IPS-NIHi7 (cell line): ENCODE measurements around the gene GSE1.

ENCODE experiments used
- DNase-seq: peaks from one replicate; pipeline ENCODE4 v3.0.0; 2012; ENCODE audit warnings: mixed read lengths; ENCODE audit errors: extremely low spot score

Gene GSE1

DNA sequence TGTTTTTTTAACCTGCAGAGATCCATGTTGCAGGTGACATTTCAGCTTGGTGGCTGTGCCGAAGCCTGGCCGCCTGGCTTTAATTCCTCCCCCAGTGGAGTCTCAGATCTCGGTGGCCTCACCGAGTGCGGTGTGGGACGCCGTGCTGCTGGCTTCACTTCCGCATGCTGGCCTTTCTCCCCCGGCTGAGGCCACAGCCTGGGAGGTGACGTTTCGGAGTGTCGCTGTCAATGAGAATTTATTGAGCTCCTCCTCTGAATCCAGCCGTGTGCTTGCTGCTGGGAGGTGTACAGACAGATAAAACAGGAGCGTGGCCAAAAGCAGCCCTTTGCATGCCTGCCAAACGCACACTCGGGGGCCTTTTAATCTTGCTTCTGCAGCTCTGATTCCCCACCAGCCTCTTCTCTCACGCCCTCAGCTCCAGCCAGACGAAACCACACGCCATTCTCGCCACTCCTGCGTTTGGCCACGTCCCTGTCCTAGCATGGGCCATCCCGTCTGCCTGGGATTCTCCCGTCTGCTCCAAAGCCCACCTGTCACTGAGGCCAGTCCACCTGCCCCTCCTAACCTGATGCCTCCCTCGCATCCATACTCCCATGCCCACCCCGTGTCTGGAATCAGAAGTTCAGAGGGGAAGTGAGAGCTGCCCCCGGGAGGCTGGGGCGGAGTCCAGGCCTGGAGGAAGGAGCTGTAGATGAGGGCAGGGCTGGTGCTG is 3.6 kb downstream of the GSE1 start:
- no peak for DNase-seq

DNA sequence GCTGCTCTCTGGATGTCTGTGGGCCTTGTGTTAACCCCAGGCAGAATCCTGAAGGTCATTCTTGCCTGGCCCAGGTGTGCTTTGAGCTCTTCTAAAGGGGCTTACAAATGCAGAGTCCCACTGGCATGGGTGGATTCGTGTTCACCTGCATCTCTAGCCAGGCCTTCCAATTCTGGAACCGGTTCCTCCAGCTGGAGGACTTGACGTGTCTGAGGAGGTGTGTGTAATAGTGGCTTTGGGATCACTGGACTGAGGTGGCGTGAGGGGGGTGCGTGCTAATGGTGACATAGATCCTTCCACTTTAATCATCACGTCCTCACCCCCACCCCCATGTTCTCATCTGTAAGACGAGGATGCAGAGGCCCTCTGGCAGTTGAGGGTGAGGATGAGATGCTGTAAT is 4.8 kb downstream of the GSE1 start:
- no peak for DNase-seq

DNA sequence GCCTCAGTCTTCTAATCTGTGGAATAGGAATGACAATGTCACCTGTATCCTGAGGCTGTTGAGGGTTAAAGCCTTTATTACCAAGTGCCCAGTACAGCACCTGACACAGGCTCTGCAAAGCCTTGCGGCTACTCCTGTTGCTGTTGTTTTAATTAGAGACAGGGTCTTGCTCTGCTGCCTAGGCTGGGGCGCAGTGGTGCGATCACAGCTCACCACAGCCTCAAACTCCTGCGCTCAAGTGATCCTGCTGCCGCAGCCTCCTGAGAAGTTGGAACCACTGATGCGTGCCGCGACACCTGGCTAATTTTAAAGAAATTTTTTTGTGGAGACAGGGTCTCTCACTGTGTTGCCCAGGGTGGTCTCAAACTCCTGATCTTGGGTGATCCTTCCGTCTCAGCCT is 5.4 kb downstream of the GSE1 start:
- DNase-seq, result no peak

DNA sequence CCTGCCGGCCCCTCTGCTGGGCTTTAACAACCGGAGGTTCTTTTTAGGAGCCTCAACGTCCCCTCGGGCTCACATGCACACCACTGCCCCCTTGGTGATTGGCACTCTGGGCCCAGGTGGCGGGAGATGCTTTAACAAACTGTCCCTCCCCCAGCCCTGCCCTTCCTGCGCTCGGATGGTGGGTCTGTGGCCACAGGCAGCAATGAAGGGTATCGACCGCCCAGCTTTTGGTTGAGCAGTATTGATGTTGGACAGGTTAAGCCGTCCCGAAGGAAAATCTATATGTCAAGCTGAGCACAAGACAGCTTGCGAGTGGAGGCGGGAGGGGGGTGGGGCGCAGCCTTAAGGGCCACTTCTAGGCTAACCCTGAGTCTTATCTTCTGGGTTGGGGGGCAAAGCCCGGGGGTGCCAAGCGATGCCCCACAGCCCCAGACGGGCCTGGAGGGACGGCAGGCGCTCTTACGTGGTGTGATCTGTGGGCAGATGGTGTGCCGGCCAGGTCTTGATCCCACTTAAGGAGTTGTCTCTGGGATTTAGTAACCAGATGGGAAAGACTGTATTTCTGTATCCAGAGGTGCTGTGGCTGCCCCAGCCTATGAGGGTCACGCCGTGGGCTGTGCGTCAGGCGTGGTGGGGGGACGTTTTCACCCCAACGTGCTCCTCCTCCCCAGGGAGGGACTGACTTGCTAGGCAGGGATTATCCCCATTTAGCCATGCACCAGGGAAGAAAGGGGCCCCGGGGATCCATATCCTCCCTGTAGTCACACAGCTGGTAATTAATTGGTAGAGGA is 6.2 kb downstream of the GSE1 start:
- no peak for DNase-seq

DNA sequence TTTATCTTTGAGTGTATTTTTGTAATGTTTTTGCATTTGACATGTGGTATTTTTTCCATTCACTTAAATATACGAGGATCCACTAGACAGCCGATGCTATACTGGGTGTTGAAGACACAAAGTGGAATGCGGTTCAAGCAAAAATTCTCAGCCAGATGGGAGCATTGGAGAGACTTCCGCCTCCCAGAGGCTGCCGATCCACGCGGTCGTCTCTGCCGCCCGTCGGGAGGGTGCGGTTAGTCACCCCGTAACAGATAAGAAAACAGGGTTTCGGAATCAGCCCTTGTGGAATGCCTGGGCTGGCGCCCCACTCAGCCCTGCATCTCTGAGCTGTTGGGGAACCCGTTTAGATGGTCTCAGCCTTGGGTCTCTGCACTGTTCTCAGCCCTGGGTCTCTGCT is 7.3 kb downstream of the GSE1 start:
- DNase-seq, result no peak

DNA sequence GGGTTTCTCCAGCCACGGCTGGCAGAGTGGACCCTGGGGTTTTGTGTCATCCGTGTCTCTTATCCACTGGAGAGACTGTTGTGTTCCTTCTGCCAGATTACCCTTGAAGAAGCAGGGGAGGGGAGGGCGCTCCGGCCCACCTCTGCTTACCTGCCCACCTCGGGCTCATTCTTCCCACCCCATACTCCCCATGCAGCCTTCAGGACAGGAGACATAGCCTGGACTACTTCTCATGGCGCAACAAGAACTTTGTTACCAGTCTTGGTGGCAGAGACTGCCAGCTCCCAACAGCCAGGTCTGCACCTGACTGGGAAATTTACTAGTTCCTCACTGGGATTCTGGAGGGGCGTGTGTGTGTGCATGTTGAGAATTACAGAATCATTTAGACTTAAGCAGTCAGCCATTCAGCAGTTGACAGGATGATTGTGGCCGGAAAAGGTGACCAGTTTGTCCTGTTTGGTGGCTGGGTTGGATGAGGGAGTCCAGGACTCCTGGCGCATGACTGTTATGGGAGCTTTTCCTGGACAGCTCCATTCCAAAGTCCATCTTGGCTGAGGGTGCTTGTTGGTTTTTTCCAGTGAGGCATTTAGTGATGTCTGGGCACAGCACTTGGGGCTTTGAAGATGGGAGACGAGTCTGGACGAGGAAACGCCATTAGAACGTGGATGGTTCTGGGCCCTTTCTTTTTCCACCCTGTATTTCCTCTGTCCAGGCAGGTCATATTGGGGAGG is 8.7 kb downstream of the GSE1 start:
- no peak for DNase-seq

DNA sequence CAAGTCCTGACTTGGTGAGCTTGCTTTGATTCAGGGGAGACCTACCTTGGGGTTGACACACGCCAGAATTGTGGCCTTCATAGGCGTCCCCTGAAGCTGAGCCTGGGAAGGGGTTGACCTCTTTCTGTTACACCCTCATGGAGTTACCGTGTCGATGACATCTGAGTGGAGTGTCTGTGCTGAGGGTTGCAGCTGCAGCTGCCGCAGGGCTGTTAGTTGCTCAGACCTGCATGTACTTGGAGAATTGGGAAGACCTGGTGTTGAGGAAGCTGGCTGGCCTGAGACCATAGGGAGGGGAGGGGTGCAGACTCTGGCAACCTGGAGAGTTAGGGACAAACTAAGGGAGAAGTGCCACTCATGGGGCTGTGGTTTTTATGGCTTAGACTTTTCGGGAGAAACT is 9.6 kb downstream of the GSE1 start:
- no peak for DNase-seq

DNA sequence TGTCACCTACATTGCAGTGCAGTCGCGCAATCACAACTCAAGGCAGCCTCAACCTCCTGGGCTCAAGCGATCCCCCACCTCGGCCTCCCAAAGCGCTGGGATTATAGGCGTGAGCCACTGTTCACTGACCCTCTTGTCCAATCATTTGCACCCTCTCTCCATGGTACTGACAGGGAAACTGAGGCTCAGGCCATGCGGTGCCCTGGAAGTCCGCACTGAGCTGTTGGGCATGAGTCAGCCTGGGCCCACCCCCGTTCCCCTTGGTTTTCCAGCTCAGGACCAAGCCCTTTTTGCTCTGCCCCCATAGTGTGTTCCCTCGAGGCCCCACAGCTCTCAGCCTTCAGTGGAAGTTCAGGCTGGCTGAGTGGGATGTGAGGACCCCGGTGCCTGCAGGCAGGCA is 10.1 kb downstream of the GSE1 start:
- DNase-seq, result no peak

DNA sequence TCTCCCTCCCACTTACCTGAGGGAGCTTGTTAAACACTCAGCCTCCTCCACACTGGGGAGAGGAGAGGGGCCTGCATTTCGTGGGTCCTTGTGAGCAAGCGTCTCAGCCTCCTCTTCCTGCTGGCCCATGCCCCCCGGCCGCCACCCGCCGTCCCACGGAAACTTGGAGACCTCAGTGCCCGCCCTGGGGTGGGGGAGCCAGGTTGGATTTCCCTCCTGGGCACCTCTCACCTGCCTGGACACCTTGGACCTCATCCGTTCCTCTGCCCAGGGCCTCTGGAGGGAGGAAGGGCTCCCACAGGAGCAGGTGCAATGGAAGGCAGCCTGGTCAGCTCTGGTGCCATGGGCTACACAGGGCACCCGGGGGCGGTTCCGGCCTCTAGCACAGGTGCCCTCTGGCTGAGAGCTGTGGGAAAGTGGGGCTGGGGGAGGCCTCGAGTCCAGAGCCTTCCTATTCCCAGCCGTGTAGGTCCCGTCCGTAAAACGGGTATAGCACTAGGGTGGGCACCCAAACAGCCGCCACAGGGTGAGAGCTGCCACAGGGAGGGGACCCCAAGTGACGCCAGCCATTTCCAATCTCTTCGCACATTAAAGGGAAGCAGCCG is 11.0 kb downstream of the GSE1 start:
- DNase-seq, result no peak

DNA sequence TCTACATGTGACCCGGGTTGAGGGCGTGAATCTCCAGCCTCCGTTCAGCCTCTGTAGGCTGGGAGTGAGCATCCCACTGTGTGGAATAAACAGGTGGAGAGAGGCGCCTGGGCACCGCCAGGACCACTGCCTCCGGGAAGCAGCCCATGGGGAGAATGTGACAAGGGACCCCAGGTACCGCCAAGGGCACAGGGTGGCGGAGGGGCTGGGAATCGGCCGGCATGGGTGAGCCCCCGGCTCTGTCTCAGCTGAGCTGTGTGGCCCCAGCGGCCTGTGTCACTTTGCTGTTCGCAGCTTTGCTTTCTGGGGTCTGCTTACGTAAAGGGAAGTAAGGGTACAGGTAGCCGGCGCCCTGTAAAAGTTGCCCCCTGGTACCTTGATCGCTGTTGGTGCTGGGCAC is 11.5 kb downstream of the GSE1 start:
- DNase-seq, result no peak

DNA sequence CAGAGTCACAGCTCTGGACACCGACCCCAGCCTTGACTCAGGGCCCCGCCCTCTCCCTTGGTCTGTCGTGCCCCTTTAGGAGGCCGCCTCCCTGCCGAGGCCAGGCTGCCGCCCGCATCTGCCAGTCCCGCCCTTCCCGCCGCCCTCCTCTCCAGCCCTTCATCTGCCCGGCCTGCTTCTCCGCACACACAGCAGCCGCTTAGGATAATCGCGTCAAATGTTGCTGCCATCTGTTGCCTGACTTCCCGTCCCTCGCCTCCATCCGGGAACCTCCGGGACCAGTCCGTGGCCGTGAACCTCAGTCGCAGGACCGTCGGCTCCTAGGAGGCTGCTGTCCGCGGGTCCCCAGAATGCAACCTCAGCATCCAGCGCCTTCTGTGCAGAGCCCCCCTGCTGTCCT is 11.9 kb downstream of the GSE1 start:
- peak; percentile 51 for DNase-seq

DNA sequence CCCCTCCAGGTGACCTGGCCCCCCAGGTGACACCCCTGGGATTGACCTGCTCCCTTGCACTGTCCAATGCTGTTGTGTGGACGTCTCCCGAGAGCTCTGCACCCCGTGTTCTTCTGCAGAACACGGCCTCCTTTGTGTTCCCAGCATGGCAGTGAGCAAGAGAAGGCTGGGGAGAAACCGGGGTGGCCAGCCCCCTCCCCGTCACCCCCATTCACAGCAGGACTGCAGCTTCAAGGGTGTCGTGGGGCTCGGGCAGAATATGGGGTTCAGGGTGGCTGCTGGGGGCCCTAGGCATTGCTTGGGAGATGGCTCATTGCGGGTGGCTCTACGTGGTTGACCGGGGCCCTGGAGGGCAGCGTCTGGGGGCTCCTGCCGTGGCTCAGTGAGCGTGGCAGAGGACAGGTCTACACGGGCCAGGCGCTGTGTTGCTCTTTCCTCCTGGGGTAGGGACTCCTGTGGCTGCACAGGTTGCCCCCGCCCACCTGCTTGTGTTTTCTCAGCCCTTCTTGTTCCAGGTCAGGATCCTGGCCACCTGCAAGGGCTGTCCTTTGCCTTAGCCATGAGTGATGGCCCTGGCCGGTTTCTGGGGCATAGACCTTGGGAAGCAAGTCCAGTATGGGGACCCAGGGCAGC is 12.5 kb downstream of the GSE1 start:
- DNase-seq, result no peak

DNA sequence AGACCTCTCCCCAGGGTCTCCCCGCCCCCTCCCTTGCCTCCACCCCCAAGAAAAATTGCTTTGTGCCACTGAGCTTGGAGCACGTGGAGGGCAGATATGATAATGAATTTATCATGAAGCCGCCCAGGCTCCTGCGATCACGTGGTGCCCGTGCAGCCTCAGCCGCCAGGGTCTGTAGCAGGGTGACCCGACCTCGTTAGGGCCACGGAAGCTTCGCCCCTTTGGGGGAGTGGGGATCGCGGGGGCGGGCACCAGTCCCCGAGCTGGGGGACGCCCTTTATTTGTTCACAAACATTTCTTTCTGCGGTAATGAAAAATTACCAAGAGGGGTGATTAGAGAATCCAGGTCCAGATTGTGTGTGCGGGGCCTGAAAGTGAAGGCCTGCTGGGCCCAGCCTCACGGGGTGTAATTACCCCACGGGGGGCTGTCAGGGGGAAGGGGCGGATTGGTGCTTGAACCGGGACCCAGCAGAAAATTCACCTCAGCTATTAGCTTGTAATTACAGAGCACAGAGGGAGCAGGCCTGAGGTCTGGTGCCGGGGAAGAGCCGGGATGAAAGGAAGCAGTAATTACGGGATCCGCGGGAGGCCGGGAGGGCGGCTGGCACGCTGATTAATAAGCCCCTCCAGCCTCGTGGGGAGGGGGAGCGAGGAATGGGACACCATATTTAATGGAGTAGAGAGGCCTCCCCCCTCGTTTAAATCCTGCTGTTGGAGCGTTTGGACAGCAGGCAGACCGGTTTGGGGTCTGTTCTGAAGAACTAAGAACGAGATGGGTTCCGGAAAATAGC is 13.3 kb downstream of the GSE1 start:
- DNase-seq, result peak; percentile 74

DNA sequence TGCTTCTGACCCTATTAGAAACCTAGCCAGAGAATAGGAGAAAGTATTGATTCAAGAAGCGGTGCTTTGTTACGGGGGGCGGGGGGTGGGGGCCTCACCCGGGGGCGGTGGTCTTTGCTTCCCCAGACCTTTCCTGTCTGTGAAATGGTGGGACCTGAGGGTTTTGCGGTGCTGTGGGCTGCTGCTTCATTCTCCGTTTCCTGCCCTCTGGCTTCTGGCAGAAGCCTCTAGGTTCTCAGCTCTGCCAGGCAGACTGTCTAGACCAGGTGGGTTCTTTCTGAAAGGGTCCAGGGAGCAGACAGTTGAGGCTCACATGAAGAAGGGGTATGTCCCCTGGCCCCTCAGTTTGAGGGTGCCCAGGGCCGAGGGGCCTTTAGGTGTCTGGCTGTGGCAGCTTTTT is 14.0 kb downstream of the GSE1 start:
- DNase-seq, result no peak

DNA sequence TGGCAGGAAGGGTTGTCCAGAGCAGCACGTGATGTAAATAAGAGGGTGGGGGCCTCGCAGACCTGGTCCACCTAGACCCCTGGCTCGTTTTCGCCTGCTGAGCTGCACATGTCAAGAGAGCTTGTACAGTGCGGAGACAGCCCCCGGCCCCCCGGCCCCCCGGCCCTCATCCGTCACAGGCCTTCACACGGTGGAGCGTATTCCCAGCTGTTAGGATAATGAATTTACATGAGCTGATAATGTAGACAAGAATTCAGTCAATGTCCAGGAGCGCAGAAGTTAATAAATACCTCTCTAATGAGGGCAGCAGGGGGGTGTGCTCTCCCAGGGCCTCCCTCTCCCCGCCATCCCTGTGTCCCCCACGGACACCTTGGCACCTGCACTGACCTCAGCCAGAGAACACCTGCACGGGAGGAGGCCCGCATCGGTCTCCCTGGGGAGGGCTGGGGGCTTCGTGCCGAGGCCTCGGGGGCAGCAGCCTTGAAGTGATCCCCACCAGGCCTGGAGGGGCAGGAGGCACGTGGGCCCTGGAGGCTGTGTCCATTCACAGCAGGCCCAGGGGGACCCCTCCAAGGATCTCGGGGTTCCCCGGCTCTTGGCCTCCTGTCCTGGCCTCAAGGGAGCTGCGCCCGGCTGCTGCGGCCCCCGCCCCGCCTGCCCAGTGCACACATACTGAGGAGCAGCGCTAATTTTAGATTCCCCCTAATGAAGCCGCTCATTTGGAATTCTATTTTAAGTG is 14.6 kb downstream of the GSE1 start:
- no peak for DNase-seq

DNA sequence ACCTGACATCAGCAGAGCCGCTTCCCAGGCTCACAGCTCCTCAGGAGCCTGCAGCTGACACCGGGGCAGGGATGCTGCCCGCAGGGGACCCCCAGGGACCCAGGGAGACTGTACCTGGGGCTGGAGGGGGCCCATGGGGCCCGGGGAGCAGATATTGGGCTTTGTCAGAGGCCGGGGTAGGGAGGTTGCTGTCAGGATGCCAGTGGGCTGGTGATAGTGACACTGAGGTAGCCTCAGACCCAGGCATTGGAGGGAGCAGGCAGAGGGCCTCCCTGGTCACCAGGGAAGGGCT is 15.1 kb downstream of the GSE1 start:
- DNase-seq, result no peak

DNA sequence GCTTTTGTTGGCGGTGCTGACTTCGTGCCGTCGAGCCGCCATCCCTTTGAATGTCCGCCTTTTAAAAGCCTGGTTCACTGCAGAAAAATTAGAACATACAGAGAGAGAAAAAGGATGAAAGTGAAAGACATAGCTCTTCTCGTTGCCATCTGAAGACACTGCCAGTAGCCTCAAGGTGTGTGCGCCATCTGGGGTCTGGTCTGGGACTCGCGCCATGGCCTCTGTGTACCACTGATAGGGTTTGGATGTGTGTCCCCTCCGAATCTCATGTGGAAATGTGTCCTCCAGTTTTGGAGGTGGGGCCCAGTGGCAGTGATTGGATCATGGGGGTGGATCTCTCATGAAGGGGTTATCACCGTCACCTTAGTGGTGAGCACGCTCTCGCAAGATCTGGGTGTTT is 15.5 kb downstream of the GSE1 start:
- no peak for DNase-seq

DNA sequence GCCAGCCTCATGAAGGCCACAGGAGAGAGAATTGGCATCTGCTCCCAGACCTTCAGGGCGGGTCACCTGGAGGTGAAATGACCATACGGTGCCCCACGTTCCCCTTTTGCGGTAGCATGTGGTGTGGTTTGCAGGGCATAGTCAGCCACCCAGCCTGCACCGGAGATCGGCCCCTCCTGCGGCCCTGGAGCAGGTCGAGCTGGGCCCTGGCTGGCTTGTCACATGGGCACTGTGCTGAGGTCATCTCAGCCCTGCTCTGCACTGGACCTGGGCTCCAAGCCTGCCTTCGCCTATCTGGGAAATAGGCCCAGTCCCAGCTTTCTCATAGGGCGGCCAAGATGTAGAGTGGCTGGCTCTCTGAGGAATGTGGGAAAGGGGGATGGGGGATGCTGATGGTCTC is 16.2 kb downstream of the GSE1 start:
- no peak for DNase-seq

DNA sequence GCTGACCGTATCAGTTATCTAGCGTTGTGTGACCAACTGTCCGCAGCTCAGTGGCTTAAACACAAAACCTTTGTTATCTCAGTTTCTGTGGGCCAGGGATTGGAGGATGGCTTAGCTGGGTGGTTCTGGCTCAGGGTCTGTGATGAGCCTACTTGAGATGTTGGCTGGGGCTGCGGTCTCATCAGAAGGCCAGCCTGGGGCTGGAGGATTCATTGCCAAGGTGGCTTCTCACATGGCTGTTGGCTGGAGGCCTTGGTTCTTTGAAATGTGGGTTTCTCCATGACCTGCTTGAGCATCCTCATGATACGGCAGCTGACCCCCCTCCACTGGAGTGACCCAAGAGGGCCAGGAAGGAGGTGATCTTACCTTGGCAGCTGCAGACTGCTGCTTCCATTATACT is 16.7 kb downstream of the GSE1 start:
- no peak for DNase-seq

DNA sequence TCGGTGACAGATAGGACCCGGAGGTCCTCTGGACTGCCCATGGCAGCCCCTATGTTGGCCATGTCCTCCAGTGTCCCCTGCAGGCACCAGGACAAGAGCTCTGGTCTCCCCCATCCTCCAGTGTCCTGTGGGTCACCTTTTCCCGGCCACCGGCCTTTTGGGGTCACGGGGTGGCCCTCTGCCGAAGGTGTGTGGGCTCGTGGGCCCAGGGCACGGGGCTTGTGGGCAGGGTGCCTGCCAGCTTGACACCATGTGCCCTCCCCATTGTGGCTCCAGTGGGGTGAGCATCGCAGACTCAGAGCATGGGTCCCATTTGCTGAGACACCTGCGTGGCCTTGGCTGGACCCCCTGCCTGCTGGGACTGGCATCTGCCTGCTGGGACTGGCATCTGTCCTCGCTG is 18.1 kb downstream of the GSE1 start:
- DNase-seq, result no peak
